NCI-H187 (cell line): ENCODE data around the gene MYL4.

Experiments
- DNase-seq, 2 experiments: peaks; one replicate each; lab custom pipeline; 2025; lab: John Stamatoyannopoulos, UW

MYL4 gene

GRCh38 chr17:47273245-47273644 is 64.1 kb downstream of the MYL4 start:
- no peak for DNase-seq
